ENCODE results near the gene FANCI.

The FANCI gene

DNA sequence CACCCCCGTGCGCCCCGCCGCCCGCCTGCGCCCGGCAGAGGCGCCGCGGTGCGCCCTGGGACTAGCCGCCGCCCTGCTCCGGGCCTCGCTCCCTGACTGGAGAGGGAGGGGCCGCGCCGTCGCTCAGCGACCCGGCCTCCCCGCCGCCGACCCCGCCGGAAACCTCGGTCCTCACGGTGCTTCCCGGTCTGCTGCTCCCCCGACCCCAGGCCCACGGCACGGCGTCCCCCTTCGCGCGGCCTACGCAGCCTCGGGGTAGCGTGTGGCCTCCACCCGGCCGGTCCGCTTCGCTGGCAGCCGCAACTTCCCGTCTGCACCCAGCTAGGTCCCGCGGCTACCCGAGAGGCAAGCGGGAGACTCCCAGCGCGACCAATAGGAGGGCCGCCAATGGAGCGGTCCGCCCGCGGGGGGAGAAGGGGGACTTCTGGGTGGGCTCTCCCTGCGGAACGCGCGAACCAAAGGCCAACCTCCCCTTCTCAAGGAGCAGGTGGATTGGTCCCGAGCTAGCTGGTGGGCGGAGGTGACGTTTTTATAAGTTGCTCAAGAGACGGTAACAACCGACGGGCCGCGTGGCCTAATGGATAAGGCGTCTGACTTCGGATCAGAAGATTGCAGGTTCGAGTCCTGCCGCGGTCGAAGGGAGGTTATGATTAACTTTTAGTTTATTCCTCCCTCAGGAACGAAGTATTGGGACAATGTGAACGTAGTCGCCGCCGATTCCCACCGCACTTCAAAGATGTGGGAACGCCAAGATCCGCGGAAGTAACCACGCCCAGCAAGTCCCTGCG lies 90.9 kb downstream of the FANCI start, which contains the start of gene POLG:
TSS of gene POLG (minus strand) at position 315 of the 788 bp plus-strand sequence. CDS start 1,070 bp downstream, outside the sequence.
- DNase-seq: peak; percentile 99

DNA sequence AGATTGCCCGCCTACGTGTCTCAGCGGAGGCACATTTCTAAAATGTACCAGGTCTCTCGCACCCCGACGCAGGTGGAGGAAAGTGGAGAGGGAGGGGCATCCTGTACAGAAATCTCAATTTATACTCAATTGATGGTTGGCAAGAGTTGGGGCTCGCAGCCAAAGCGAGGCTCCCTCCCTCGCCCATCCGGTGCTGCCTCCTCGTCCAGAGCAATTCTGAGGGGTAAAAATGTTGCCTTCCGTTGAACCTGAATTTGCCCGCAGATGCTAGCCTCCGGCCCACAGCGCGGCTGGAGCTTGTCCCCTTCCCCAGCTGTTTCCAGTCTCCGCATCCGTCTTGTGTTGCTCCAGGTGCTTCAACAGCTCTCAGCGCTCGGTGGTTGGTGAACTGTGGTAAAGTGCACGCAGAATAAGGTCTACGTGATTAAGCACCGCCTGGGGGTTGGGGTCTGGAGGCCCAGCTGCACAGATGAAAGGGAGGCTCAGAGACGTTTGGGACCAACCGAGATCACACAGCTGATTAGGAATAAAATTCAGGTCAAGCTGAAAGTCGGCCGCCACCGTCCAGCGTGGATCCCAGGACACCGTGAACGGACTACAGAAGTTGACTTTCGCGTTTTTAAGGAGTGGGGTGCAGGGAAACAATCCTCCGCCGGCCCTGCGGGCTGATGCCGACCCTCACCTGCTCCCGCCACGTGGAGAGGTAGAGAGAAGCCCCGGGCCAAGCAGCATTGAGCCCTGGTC lies 91.7 kb downstream of the FANCI start:
- DNase-seq: no peak

- no peak for DNase-seq
Observed at GRCh38 chr15:89338036-89338435, 94.3 kb downstream of the FANCI start.

GRCh38 chr15:89340573-89340972 lies 96.8 kb downstream of the FANCI start:
- no peak for DNase-seq

GRCh38 chr15:89341316-89342005 lies 97.7 kb downstream of the FANCI start:
- no peak for DNase-seq

GRCh38 chr15:89342840-89343239 lies 99.1 kb downstream of the FANCI start:
- no peak for DNase-seq

DNA sequence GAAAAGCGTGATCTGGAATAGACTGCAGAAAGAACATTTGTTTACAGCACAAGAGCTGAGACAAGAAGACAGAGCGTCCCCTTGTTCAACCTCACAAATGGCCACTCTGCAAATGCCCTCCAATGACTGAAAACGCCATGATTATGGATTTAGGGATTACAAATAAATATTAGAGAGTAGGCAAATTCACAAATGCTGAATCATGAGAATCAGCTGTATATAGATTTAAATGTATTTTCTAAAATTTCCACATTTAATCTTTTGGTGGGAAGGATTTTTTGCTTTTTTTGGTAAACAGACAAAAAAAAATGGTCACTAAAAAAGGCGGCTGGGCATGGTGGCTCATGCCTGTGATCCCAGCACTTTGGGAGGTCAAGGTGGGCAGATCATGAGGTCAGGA lies 101.5 kb downstream of the FANCI start:
- DNase-seq: no peak

DNA sequence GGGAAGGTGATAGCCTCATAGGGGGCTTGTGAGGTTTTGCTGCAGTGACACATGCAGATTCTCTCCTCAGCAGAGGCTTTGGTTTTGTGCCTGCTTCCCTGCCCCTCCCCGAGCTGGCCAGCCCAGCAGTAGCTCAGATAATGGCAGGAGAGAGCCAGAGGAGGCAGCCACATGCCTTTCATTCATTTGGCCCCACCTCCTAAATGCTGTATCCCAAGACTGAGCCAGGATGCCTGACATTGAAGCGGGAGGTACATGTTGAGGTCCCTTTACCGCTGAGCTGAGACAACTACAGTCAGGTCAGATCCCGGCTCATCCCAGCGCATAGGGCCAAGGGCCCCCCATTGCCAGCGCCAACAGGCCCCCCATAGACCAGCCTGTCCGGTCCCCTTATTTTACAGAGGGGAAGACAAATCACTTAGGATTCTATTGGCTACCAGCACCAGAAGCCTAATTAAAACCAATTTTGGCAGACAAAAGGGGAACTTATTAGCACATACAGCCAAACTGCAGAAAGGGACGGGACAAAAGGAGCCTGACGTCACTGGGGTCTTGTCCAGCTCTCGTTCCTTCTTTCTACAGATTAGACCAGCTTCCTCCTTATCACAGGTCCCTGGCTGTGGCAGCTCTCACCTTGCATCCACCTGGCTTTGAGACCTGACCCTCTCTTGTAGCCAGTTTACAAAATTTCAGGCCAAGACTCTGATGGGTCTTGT lies 102.9 kb downstream of the FANCI start:
- DNase-seq: no peak

GRCh38 chr15:89349206-89349558 lies 105.4 kb downstream of the FANCI start:
- DNase-seq: no peak

- no peak for DNase-seq
Observed at GRCh38 chr15:89352476-89352875, 108.7 kb downstream of the FANCI start.

GRCh38 chr15:89353991-89354390 lies 110.2 kb downstream of the FANCI start:
- DNase-seq: no peak

- DNase-seq: no peak
Observed at GRCh38 chr15:89356634-89357298, 113.0 kb downstream of the FANCI start.

DNA sequence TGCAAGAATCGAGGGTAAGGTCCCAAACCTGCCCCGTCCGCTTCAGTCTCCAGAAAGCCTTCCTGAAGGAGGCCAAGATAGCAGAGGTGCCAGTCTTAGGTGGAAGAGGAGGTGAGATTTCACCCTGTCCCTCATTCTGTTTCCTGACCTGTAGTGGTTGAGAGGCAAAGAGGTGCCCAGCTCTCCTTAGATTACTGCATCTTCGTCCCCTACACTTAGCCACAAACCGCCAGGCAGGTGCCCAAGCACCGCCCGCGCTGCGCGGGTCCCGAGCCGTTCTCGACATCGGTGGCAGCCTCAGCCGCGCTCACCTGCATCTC lies 114.6 kb downstream of the FANCI start:
- no peak for DNase-seq

DNA sequence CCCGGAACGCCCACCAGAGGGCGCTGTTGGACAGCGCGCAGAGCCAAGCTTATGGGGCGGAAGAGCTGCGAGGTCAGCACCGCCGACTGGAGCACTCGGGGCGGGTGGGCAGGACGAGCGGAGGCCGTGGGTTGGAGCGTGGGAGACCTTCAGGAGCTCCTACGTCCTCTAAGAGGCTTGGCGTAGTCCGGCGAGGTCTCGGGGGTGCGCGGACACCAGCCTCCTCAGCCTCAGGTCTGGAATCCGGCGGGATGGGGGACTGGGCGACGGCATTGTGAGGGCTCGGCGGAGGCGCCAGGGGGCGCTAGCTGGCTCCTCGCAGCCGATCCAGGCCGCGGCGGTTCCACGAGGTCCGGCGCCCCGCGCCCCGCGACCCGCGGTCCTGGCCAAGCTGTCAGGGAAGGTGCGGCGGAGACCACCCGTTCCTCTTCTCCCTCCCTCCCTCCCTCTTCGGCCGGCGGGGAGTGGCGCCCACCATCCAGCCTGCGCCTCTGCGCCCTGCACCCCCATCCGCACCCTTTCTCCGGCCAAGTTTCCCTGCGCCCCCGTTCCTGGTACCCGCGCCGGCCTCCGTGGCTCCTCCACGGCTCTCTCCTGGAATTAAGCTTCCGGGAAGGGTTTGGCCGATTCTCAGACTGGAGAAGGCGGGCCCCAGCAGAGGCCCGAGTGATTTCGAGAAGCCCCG lies 115.1 kb downstream of the FANCI start:
- DNase-seq: peak; percentile 89

DNA sequence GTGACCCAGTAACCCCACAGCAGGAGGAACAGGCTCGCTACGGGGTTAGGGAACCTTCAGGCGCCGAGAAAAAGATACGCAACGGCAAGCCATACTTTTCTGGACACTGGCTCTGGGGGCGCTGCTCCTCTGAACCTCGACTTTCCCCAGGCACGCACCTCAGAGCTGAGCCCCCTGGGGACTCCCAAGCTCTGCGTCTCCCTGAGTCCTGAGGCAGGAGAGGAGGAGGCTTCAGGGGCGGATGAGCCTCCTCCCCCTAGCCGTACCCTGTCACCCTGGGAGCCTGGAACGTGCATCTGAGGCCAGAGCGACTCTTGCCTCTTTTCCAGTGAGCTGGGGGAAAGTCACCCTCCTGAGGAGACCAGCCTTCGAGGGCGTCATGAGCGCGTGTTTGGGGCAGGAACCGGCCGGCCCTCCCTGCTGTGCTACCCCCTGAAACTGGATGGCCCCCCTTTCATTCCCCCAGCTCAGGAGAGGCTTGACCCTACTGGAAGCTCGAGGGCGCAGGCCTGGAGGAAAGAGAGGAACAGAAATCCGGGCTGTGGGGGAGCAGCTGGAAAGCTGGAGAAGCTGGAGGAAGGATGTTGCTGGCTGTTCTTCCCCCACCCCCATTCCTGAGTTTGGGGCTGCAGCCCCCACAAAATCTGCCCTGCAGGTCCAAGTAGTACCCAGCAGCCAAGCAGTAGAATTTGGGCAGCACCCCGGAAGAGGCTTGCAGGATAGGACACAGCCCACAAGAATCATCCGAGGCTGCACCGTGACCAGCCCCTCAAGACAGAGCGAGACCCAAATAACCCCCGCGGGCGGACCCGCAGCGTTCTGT lies 115.9 kb downstream of the FANCI start:
- no peak for DNase-seq

DNA sequence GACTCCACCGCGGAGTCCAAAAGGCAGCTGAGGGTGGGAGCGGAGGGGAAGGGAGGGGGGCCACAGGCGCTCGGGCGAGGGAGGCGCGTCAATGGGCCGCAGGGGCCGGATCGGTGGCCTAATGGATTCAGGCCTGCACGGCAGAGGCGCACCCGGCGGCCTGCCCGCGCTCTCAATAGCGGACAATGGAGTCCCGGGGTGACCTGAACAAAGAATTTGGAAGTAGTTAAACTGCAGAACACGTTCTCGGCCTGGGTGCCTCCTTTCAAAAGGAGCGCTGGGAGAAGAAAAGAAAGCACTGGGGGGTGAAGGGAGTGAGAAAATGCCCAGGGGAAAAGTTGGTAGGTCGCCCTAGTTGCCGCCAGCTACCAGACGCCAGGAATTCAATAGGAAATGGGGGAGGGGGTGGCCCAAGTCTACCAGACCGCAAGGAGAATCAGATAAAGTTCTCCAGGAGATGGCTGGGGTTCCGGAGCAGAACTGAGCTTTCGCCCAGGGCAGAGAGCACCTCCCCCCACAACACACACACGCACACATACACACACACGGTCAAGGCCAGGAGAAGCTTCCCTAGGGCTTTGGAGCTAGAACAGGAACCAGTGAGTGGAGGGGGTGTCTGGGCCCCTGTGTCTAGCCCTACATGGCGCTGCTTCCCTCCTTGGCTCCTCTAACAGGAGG lies 116.7 kb downstream of the FANCI start:
- DNase-seq: no peak

GRCh38 chr15:89361451-89362202 lies 117.8 kb downstream of the FANCI start:
- peak; percentile 77 for DNase-seq

GRCh38 chr15:89362203-89363101 lies 118.7 kb downstream of the FANCI start:
- DNase-seq: no peak

- DNase-seq: no peak
Observed at GRCh38 chr15:89363133-89363532, 119.4 kb downstream of the FANCI start.
